IPS DF 6.9 (cell line): ENCODE data around the gene KNDC1.

ENCODE experiments used
- DNase-seq: peaks from one replicate; pipeline ENCODE4 v3.0.0-alpha.2; 2013; ENCODE audit warnings: low read depth, low spot score
- H3K27ac ChIP-seq: one replicate; pipeline ENCODE4 v1.5.1; 2013; ENCODE audit warnings: low read length, control low read depth
- H3K27me3 ChIP-seq: 2 replicates; pipeline ENCODE4 v1.6.1; 2013; ENCODE audit warnings: mild to moderate bottlenecking, low read length; ENCODE audit not compliant: control insufficient read depth, insufficient read depth
- H3K36me3 ChIP-seq: 2 replicates; pipeline ENCODE4 v1.6.1; 2013; ENCODE audit warnings: low read length; ENCODE audit not compliant: control insufficient read depth, insufficient read depth
- H3K4me1 ChIP-seq: 2 replicates; pipeline ENCODE4 v1.6.1; 2013; ENCODE audit warnings: low read length; ENCODE audit not compliant: control insufficient read depth, insufficient read depth
- H3K4me3 ChIP-seq: 2 replicates; pipeline ENCODE4 v1.5.1; 2013; ENCODE audit warnings: mild to moderate bottlenecking, low read length
- H3K9me3 ChIP-seq: 2 replicates; pipeline ENCODE4 v1.6.1; 2013; ENCODE audit warnings: low read length, inconsistent platforms; ENCODE audit not compliant: control insufficient read depth, insufficient read depth
- WGBS: extraction: QIAGEN DNeasy Blood & Tissue Kit; methylation state at CpG from one replicate; pipeline ENCODE4 v1.1.7; 2013; ENCODE audit warnings: mixed read lengths, missing lambda C conversion rate; ENCODE audit not compliant: insufficient read length, insufficient coverage; 5-methylcytosine and 5-hydroxymethylcytosine counted together

Gene KNDC1

DNA sequence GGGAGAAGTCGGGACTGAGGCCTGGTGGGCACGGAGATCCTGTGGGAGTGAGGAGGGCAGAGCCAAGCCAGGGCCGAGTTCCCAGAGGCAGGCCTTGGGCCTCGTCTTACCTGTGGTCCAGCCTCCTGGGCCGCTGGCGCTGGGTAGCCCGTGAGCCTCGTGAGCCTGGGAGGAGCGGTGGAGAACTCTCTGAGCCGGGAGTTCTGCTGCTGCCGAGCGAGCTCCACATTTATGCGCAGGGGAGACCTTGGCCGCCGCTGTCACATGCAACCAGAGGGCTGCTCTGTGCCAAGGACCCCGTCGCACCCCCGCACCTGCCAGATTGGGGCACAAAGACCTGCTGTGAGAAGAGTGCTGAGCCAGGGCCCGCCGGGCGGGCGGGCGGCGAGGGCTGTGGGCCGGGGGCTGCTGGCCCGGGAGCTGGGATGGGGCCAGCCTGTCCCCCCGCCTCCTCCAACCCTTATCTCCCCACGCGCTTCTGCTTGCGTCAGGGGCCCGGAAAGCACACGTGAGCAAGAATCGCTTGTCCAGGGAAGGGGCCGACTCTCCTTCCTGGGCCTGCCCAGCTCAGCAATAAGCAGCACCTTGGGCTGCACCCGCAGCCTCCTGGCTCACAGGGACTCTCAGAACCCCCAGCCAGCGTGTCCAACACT, 87.8 kb downstream of the KNDC1 start:
- H3K27me3 ChIP-seq: no peaks in the 10 kb centered on the region
- no peaks in the 10 kb centered on the region for H3K36me3 ChIP-seq
- no peak overlapping the region for H3K27ac ChIP-seq
- DNase-seq: no peak
- no peak overlapping the region for H3K4me3 ChIP-seq
- H3K4me1 ChIP-seq: peaks cover 7% of the 10 kb centered on the region
- WGBS: no CpG with 5 or more reads among the region's 36 CpGs
- no peaks in the 10 kb centered on the region for H3K9me3 ChIP-seq

- Histone ChIP-seq H3K9me3 (no peaks in the 10 kb centered on the region), H3K4me3 (no peak overlapping the region), H3K36me3 (no peaks in the 10 kb centered on the region), H3K4me1 (peaks cover 7% of the 10 kb centered on the region), H3K27me3 (no peaks in the 10 kb centered on the region), H3K27ac (no peak overlapping the region)
- no CpG with 5 or more reads among the region's 12 CpGs for WGBS
- DNase-seq: no peak
These were observed 88.3 kb downstream of the KNDC1 start for GRCh38 chr10:133248334-133248715.

DNA sequence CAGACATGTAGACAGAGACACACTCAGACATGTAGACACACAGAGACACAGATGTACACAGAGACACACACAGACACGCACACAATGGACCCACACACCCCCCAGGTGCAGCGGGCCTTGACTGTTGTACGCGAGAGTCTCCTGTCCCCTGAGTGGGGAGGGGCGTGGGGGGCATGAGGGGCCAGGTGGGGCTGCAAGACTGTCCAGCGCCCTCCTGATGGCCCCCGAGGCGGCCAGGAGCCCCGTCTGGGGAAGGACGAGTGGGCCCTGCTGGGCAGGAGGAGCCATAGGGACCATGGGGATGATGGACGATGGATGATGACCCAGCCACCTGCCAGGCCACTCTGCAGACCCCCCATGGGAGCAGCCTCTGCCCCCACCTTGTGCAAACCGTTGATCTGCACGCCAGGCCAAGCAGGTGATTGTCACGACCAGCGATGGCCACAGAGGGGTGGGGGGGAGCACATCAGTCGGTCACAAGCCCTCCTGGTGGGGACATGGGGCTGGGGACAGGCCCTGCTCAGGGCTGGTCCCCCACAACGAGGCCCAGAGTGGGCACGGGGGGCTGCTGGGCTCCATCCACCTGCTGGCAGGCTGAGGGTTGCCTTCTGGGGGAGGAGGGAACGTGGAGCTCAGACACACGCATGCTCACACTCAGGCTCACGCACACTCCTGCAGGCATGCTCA, 89.2 kb downstream of the KNDC1 start:
- Histone ChIP-seq H3K9me3 (no peaks in the 10 kb centered on the region), H3K27me3 (no peaks in the 10 kb centered on the region), H3K27ac (no peak overlapping the region), H3K36me3 (no peaks in the 10 kb centered on the region), H3K4me1 (peaks cover 7% of the 10 kb centered on the region), H3K4me3 (no peak overlapping the region)
- DNase-seq: no peak
- WGBS: no CpG with 5 or more reads among the region's 21 CpGs

- Histone ChIP-seq H3K9me3 (no peaks in the 10 kb centered on the region), H3K36me3 (no peaks in the 10 kb centered on the region), H3K27ac (no peak overlapping the region), H3K4me3 (no peak overlapping the region), H3K4me1 (peaks cover 7% of the 10 kb centered on the region), H3K27me3 (no peaks in the 10 kb centered on the region)
- WGBS: no CpG with 5 or more reads among the region's 11 CpGs
- DNase-seq: no peak
These were observed 90.1 kb downstream of the KNDC1 start for GRCh38 chr10:133249975-133250754.

DNA sequence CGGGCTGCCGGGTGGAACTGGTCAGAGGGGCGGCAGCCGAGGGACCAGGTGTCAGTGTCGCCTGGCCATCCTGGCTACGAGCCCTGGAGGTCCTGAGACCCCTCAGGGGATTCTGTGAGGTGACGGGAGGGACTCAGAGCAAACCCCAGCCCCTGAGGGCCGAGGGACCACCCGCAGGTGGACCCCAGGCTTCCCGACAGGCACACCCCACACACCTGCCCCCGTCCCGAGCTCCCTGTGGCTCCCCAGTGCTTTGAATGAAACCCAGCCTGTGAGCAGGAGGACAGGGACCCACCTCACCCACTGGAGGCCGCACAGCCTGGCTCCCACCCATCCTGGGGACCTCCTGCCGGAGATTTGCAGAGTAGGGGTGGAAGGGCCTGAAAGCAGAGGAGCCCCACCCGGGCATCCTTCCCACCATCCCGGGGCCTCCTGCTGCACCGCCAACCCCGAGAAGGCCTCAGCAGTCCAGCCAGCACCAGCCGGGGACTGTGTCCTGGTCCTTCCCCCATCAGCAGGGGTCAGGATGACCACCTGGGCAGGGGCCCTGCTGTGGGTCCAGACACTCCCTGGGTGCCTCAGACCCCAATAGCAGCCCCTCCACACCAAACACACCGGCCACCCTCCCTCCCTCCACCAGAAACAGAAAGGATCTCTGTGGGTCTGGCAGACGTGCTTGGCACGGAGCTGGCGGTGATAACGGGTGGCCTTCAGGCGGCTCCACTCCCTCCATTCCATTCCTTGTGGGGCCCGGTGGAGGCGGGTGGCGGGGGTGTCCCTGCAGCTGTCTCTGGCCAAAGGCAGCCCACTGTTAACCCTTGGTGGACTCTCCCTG, 91.6 kb downstream of the KNDC1 start:
- Histone ChIP-seq H3K4me1 (peaks cover 5% of the 10 kb centered on the region; the same call in 1 of the 2 replicates), H3K27me3 (no peaks in the 10 kb centered on the region)

GRCh38 chr10:133252223-133252552, 92.2 kb downstream of the KNDC1 start:
- no peaks in the 10 kb centered on the region for H3K27me3 ChIP-seq
- H3K4me1 ChIP-seq: peaks cover 5% of the 10 kb centered on the region; the same call in 1 of the 2 replicates
- WGBS: no CpG with 5 or more reads among the region's 12 CpGs
- no peaks in the 10 kb centered on the region for H3K36me3 ChIP-seq
- no peaks in the 10 kb centered on the region for H3K9me3 ChIP-seq
- DNase-seq: no peak
- H3K4me3 ChIP-seq: no peak overlapping the region
- no peak overlapping the region for H3K27ac ChIP-seq

More for the DNA sequence above, 91.6 kb downstream of the KNDC1 start:
- no peak for DNase-seq
- WGBS: no CpG with 5 or more reads among the region's 28 CpGs
- Histone ChIP-seq H3K27ac (no peak overlapping the region), H3K9me3 (no peaks in the 10 kb centered on the region), H3K36me3 (no peaks in the 10 kb centered on the region), H3K4me3 (no peak overlapping the region)

GRCh38 chr10:133253361-133253955, 93.4 kb downstream of the KNDC1 start:
- Histone ChIP-seq H3K4me3 (no peak overlapping the region), H3K27me3 (no peaks in the 10 kb centered on the region), H3K36me3 (no peaks in the 10 kb centered on the region; the same call in 1 of the 2 replicates), H3K27ac (no peak overlapping the region), H3K9me3 (no peaks in the 10 kb centered on the region), H3K4me1 (peaks cover 6% of the 10 kb centered on the region; the same call in 1 of the 2 replicates)
- no peak for DNase-seq
- no CpG with 5 or more reads among the region's 22 CpGs for WGBS

GRCh38 chr10:133254421-133255120, 94.6 kb downstream of the KNDC1 start:
- Histone ChIP-seq H3K9me3 (no peaks in the 10 kb centered on the region), H3K27me3 (no peaks in the 10 kb centered on the region), H3K4me1 (peaks cover 8% of the 10 kb centered on the region), H3K36me3 (no peaks in the 10 kb centered on the region; the same call in 1 of the 2 replicates), H3K27ac (no peak overlapping the region), H3K4me3 (no peak overlapping the region)
- WGBS: no CpG with 5 or more reads among the region's 13 CpGs
- DNase-seq: no peak

- Histone ChIP-seq H3K4me3 (no peak overlapping the region), H3K27ac (no peak overlapping the region), H3K27me3 (no peaks in the 10 kb centered on the region), H3K4me1 (peaks cover 8% of the 10 kb centered on the region), H3K9me3 (no peaks in the 10 kb centered on the region), H3K36me3 (no peaks in the 10 kb centered on the region; the same call in 1 of the 2 replicates)
- DNase-seq: no peak
- no CpG with 5 or more reads among the region's 15 CpGs for WGBS
These were observed 95.3 kb downstream of the KNDC1 start for GRCh38 chr10:133255323-133255722.
